Right atrium auricular region (tissue), 2 donors: Measurements from ENCODE around the gene EDDM3A. TPM values are rescaled to one million over a fixed set of nuclear protein-coding genes. Genes with fewer than 3 reads are reported as not detected.

Source experiments
- DNase-seq: peaks from one replicate; pipeline ENCODE4 v3.0.0-alpha.2; 2019; ENCODE audit warnings: low spot score
- H3K27ac ChIP-seq, 2 donors: fragments of 200-600 bp; sonication (generic); 1 replicate in 1 of 2; 2 replicates in 1 of 2; pipeline ENCODE4 v1.5.1; 2016 to 2019
- H3K27me3 ChIP-seq, 2 donors: fragments of 200-600 bp; sonication (generic); one replicate each; pipeline versions ENCODE4 v1.5.1 to v1.6.0; 2017 to 2019
- H3K36me3 ChIP-seq: fragments of 200-600 bp; sonication (generic); one replicate; pipeline ENCODE4 v1.5.1; 2016
- H3K4me1 ChIP-seq, 2 donors: fragments of 200-600 bp; sonication (generic); one replicate each; pipeline versions ENCODE4 v1.5.1 to v1.6.0; 2017 to 2019
- H3K4me3 ChIP-seq, 2 donors: fragments of 200-600 bp; sonication (generic); 1 replicate in 1 of 2; 2 replicates in 1 of 2; pipeline ENCODE4 v1.5.1; 2017 to 2019; ENCODE audit warnings: mild to moderate bottlenecking in 1 of 2, moderate library complexity in 1 of 2
- H3K9me3 ChIP-seq, 2 donors: fragments of 200-600 bp; sonication (generic); one replicate each; pipeline ENCODE4 v1.5.1; 2019
- total RNA-seq, 2 donors: library from RNA; depleted of rRNA; stranded (reverse); fragments of >200 nt; gene quantifications; one replicate each; pipeline ENCODE4 v1.1.0, GENCODE V29; 2016
- TF ChIP-seq, protein P1 (sequence below), 2 donors: fragments of 200-600 bp; sonication (generic); IDR thresholded peaks; one replicate each; pipeline ENCODE4 v1.5.1; 2019; ENCODE audit warnings: antibody characterized with exemption in 2 of 2

EDDM3A gene
- total RNA-seq, 2 donors from 2014 or later, result not detected

DNA sequence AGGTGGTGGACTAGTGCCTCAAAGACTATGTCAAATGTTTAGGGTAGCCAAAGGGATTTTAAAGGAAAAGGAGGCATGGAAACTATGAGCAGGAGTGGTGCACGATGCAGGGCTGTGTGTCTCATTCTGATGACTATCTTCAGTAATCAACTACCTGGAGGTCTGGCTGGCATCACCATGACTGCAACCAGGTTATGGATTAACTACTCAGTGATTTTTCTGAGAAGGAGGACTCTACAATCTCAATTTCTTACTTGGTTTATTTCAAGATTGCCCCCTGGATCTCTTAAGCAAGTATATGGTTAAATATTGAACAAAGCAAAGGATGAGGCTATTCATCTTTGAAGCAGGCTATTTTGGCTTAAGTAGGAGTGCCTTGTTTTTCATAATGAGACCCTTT, 19.2 kb upstream of the EDDM3A start:
- TF ChIP-seq, protein P1, sequence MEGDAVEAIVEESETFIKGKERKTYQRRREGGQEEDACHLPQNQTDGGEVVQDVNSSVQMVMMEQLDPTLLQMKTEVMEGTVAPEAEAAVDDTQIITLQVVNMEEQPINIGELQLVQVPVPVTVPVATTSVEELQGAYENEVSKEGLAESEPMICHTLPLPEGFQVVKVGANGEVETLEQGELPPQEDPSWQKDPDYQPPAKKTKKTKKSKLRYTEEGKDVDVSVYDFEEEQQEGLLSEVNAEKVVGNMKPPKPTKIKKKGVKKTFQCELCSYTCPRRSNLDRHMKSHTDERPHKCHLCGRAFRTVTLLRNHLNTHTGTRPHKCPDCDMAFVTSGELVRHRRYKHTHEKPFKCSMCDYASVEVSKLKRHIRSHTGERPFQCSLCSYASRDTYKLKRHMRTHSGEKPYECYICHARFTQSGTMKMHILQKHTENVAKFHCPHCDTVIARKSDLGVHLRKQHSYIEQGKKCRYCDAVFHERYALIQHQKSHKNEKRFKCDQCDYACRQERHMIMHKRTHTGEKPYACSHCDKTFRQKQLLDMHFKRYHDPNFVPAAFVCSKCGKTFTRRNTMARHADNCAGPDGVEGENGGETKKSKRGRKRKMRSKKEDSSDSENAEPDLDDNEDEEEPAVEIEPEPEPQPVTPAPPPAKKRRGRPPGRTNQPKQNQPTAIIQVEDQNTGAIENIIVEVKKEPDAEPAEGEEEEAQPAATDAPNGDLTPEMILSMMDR (IDR thresholded peaks at IDR 0.05), result no peak
- Histone ChIP-seq H3K27me3 (no peaks in the 10 kb centered on the region), H3K9me3 (no peaks in the 10 kb centered on the region), H3K4me3 (no peak overlapping the region), H3K27ac (no peak overlapping the region), H3K4me1 (no peaks in the 10 kb centered on the region), H3K36me3 (no peaks in the 10 kb centered on the region)
- no peak for DNase-seq

DNA sequence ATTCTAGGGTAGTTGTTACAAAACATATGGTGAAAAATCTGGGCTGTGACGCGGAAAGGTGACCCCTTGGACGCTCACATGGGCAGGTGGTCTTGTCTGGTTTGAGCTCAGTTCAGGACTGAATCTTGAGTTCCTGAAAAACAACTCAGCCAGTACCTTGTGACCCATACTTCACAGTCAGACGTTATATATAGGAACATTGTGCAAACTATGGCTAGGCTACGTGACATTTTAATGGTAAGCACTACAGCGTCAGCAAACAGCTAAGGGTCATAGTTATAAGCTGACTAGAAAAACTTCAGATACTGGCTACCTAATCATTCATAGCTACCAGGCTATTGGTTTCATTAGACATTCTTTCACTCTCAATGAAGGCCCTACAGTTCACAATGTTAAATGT, 14.8 kb upstream of the EDDM3A start:
- TF ChIP-seq, protein P1 (IDR thresholded peaks at IDR 0.05), result no peak
- no peaks in the 10 kb centered on the region for H3K4me1 ChIP-seq
- no peak for DNase-seq
- H3K4me3 ChIP-seq, result no peak overlapping the region
- no peaks in the 10 kb centered on the region for H3K9me3 ChIP-seq
- H3K36me3 ChIP-seq, result no peaks in the 10 kb centered on the region
- no peaks in the 10 kb centered on the region for H3K27me3 ChIP-seq
- no peak overlapping the region for H3K27ac ChIP-seq

DNA sequence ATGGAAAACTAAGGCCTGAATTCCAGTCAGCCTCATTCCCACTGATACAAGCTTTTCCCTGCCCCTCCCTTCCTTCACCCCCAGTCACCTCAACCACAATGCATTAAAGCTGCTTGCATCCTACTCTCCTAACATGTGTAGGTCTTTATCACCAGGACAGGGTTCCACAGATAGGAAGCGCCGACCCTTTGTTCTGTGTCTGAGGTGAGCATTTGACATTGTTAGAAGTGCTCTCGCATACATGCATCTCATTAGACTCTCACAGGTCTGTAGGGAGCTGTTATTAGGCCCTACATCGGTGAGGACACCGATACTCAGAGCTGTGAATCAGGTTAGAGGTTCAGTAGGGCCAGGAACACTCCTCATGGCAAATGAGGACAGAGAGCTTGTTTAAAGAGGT, 13.2 kb upstream of the EDDM3A start:
- no peaks in the 10 kb centered on the region for H3K9me3 ChIP-seq
- H3K4me1 ChIP-seq, result no peaks in the 10 kb centered on the region
- H3K27me3 ChIP-seq, result no peaks in the 10 kb centered on the region
- no peaks in the 10 kb centered on the region for H3K36me3 ChIP-seq
- H3K4me3 ChIP-seq, result no peak overlapping the region
- DNase-seq, result no peak
- H3K27ac ChIP-seq, result no peak overlapping the region
- TF ChIP-seq, protein P1 (IDR thresholded peaks at IDR 0.05), result no peak

DNA sequence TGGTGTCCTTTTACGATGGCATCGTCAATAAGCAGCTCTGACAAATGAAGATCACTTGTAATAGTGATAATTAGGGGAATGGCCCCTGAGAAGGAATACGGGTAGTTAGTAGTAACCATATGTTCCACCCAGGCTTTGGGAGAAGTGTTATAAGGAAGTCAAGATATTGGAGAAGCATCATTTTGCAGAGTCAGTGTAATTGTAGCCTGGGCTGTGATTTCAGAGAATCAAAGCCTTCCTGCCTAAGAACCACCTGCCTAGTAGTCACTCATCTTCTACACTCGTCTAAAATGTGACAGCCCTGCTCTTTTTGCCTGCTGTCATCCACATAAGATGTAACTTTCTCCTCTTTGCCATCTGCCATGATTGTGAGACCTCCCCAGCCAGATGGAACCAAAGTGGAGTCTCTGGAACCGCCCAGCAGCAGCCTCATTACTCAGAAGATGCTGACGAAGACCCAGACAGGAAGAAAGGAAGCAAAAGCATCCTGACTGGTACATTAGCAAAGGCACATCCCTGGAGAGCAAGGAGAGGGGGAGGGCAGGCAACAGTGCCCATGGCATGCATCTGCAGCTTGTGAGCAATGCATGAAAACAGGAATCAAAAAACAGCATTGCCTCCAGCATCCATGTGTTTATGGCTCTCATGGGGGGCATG, 12.6 kb upstream of the EDDM3A start:
- Histone ChIP-seq H3K27ac (no peak overlapping the region), H3K4me3 (no peak overlapping the region), H3K36me3 (no peaks in the 10 kb centered on the region), H3K9me3 (no peaks in the 10 kb centered on the region), H3K4me1 (no peaks in the 10 kb centered on the region), H3K27me3 (no peaks in the 10 kb centered on the region)
- no peak for DNase-seq
- TF ChIP-seq, protein P1 (IDR thresholded peaks at IDR 0.05), result no peak

DNA sequence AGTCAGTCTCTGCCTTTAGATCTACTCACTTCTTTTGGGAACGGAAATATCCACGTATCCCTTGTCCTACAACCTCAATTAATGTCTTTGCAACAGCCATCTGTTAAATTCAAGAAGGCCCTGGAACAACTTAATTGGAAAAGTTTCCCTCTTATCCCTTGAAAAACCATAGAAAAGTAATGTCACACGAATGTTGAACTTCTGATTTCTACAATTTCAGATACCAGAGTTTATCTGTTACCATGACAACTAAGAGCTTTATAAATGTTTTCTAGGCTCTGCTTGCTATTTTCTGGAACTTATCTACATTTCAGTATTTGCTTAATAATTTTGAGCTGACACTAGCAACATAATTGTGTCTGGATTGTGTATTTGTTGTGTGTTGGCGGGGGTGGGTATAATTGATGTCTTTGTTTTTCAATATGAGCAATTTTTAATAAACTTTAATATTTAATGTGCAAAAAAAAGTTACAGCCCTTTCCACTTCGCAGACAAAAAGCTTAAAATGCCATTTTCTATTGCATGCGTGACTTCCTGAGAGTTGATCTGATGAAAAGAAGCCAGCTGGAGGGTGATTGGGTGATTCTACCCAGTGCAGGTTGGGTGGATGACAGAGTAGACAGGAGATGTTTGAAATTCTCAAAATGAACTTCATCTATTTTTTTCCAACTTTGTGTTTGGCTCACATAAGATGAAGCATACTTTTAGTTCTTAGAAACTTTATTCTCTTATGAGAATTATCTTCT, 11.8 kb upstream of the EDDM3A start:
- Histone ChIP-seq H3K27ac (no peak overlapping the region), H3K27me3 (no peaks in the 10 kb centered on the region), H3K9me3 (no peaks in the 10 kb centered on the region), H3K4me1 (no peaks in the 10 kb centered on the region), H3K36me3 (no peaks in the 10 kb centered on the region), H3K4me3 (no peak overlapping the region)
- TF ChIP-seq, protein P1 (IDR thresholded peaks at IDR 0.05), result no peak
- DNase-seq, result no peak
